HepG2 (cell line): Measurements from ENCODE around the gene MRPL3. TPM values are rescaled to one million over a fixed set of nuclear protein-coding genes. Genes with fewer than 3 reads are reported as not detected.

Experiments used
- ATAC-seq: fragments of 200-7000 bp; cut with Tn5 transposase; 3 replicates; pipeline ENCODE4 v1.9.1; 2020; ENCODE audit warnings: mild to moderate bottlenecking, moderate library complexity
- BruUV-seq: library from RNA; stranded (reverse); fragments of 400-500 nt; replicated peaks from 2 replicates; lab custom pipeline; 2021; lab: Mats Ljungman, UMichigan
- CTCF ChIA-PET: fragments of 300-600 bp; formaldehyde crosslinking; extraction: SDS; loops from one replicate; lab custom pipeline; 2021; ENCODE audit warnings: low total read pairs, inconsistent platforms, low intra/inter-chr PET ratio; lab: Yijun Ruan, JAX
- POLR2A ChIA-PET: fragments of 350-600 bp; sonication (Branson Sonifier 250); formaldehyde crosslinking; loops from one replicate; lab custom pipeline; 2020; ENCODE audit warnings: antibody characterized with exemption, inconsistent platforms; lab: Yijun Ruan, JAX
- DNase-seq: peaks from one replicate; pipeline ENCODE4 v3.0.0-alpha.2; 2015; ENCODE audit warnings: low spot score
- FAIRE-seq: peaks from 3 replicates; lab custom pipeline; 2011; peaks lifted over from hg19 to GRCh38; lab: Jason Lieb, UNC
- H2AFZ ChIP-seq: one replicate; pipeline ENCODE4 v1.6.1; 2011; ENCODE audit warnings: low read length, inconsistent platforms
- H3K27ac ChIP-seq: fragments of 300-600 bp; 3 replicates; pipeline ENCODE4 v1.8.0; 2011; ENCODE audit warnings: mixed run types, mild to moderate bottlenecking, mixed read lengths, low read length, inconsistent platforms; ENCODE audit not compliant: insufficient read depth; ENCODE audit errors: extremely low read length
- H3K27me3 ChIP-seq, 2 experiments: fragments of 200-600 bp in 1 of 2; 2 replicates in 1 of 2; 3 replicates in 1 of 2; pipeline versions ENCODE4 v1.6.0 to v1.8.0; 2011; ENCODE audit warnings: low read length in 2 of 2, mild to moderate bottlenecking in 2 of 2, moderate library complexity in 2 of 2, inconsistent platforms in 1 of 2; ENCODE audit not compliant: insufficient read depth in 2 of 2, control insufficient read depth in 1 of 2
- H3K36me3 ChIP-seq, 2 experiments: fragments of 200-600 bp in 1 of 2; replicated peaks in 1 of 2; 2 replicates in 1 of 2; 3 replicates in 1 of 2; pipeline versions ENCODE4 v1.5.1 to v1.8.0; 2011; ENCODE audit warnings: low read length in 2 of 2, inconsistent platforms in 1 of 2; ENCODE audit not compliant: insufficient read depth in 2 of 2, control insufficient read depth in 1 of 2
- H3K4me1 ChIP-seq: 2 replicates; pipeline ENCODE4 v1.5.1; 2012; ENCODE audit warnings: low read length, inconsistent platforms; ENCODE audit not compliant: insufficient read depth
- H3K4me2 ChIP-seq: 2 replicates; pipeline ENCODE4 v1.6.0; 2011; ENCODE audit warnings: low read depth, low read length, inconsistent platforms
- H3K4me3 ChIP-seq, 3 experiments: fragments of 200-600 bp in 1 of 3; sonication (generic), shearing (Covaris generic) in 1 of 3; replicated peaks in 1 of 3; 2 replicates each; pipeline ENCODE4 v1.5.1; 2011 to 2016; ENCODE audit warnings: low read length in 3 of 3, inconsistent platforms in 2 of 3, low read depth in 2 of 3, mild to moderate bottlenecking in 2 of 3, control low read depth in 1 of 3, mixed read lengths in 1 of 3; ENCODE audit not compliant: insufficient read depth in 1 of 3
- H3K79me2 ChIP-seq: one replicate; pipeline ENCODE4 v1.6.1; 2011; ENCODE audit warnings: low read length, inconsistent platforms; ENCODE audit not compliant: insufficient read depth
- H3K9ac ChIP-seq: 2 replicates; pipeline ENCODE4 v1.6.0; 2011; ENCODE audit warnings: mild to moderate bottlenecking, low read depth, low read length, inconsistent platforms; ENCODE audit not compliant: insufficient read depth
- H3K9me3 ChIP-seq: 2 replicates; pipeline ENCODE4 v1.5.1; 2012; ENCODE audit warnings: mild to moderate bottlenecking, low read length
- H4K20me1 ChIP-seq: 2 replicates; pipeline ENCODE4 v1.6.0; 2011; ENCODE audit warnings: inconsistent platforms, mild to moderate bottlenecking, low read length, moderate library complexity; ENCODE audit not compliant: insufficient read depth
- BRF2 ChIP-seq: sonication (generic); formaldehyde crosslinking; IDR thresholded peaks from 2 replicates; pipeline ENCODE4 v1.8.1; 2022; ENCODE audit warnings: mild to moderate bottlenecking, missing genetic modification reagents
- CC2D1A ChIP-seq: sonication (generic); formaldehyde crosslinking; IDR thresholded peaks from 2 replicates; pipeline ENCODE4 v1.8.1; 2023; ENCODE audit warnings: mild to moderate bottlenecking, missing genetic modification reagents
- IKZF5 ChIP-seq: IDR thresholded peaks from 2 replicates; pipeline ENCODE4 v1.6.1; 2018; ENCODE audit warnings: missing genetic modification reagents, mild to moderate bottlenecking, missing compliant biosample characterization
- NR0B2 ChIP-seq: sonication (generic); formaldehyde crosslinking; IDR thresholded peaks from 2 replicates; pipeline ENCODE4 v1.4.0; 2020; ENCODE audit warnings: mild to moderate bottlenecking, missing genetic modification reagents
- PHB2 ChIP-seq: fragments of 450-650 bp; IDR thresholded peaks from 2 replicates; pipeline ENCODE4 v1.6.1; 2018; ENCODE audit not compliant: partially characterized antibody
- SRY ChIP-seq: sonication (generic); formaldehyde crosslinking; IDR thresholded peaks from 2 replicates; pipeline ENCODE4 v1.8.0; 2022; ENCODE audit warnings: mild to moderate bottlenecking, missing genetic modification reagents
- SUZ12 ChIP-seq: fragments of 150-350 bp; IDR thresholded peaks from 2 replicates; pipeline ENCODE4 v1.6.1; 2014; ENCODE audit warnings: low read depth, low read length
- TEAD3 ChIP-seq: optimal IDR thresholded peaks from 2 replicates; pipeline ENCODE3; 2016; ENCODE audit warnings: borderline replicate concordance
- THAP11 ChIP-seq: IDR thresholded peaks from 2 replicates; pipeline ENCODE4 v1.6.1; 2016; ENCODE audit warnings: missing biosample characterization, missing genetic modification reagents
- ZNF281 ChIP-seq: sonication (generic); formaldehyde crosslinking; IDR thresholded peaks from 2 replicates; pipeline ENCODE4 v1.4.0; 2020; ENCODE audit warnings: missing genetic modification reagents, borderline replicate concordance
- ZNF446 ChIP-seq: sonication (generic); formaldehyde crosslinking; IDR thresholded peaks from 2 replicates; pipeline ENCODE4 v1.5.0; 2020; ENCODE audit warnings: mild to moderate bottlenecking, missing genetic modification reagents
- ZNF564 ChIP-seq: sonication (generic); formaldehyde crosslinking; IDR thresholded peaks from 2 replicates; pipeline ENCODE4 v1.8.1; 2023; ENCODE audit warnings: mild to moderate bottlenecking, missing genetic modification reagents
- in situ Hi-C: cut with HindIII; loops from 2 replicates; pipeline ENCODE4 v1.10.0; 2017; ENCODE audit warnings: low pct_unique_long_range_greater_than_20kb; ENCODE audit not compliant: extremely low pct_ligation_motif_present
- intact Hi-C: fragments of 100-400 bp; cut with micrococcal nuclease; formaldehyde crosslinking; loops from one replicate; pipeline ENCODE4 v1.10.0; 2022; ENCODE audit not compliant: unreplicated experiment
- polyA plus RNA-seq, 8 experiments: library from polyadenylated mRNA; depleted of rRNA in 3 of 8; stranded (reverse) in 7 of 8; unstranded in 1 of 8; fragments of >200 nt; fragmentation: Illumina TruSeq in 4 of 8; extraction: Trizol in 4 of 8; gene quantifications; 2 replicates each; pipeline versions ENCODE4 v1.2.1 to v1.2.3, GENCODE V29; 2011 to 2016; ENCODE audit warnings: low read depth in 4 of 8, missing spikeins in 1 of 8, mixed read lengths in 1 of 8; ENCODE audit not compliant: insufficient read depth in 1 of 8
- total RNA-seq, 5 experiments: library from RNA; depleted of rRNA; stranded (reverse); fragments of >200 nt; fragmentation: Illumina TruSeq; extraction: Trizol; gene quantifications; 2 replicates each; pipeline ENCODE4 v1.2.3, GENCODE V29; 2016; ENCODE audit warnings: low read depth in 1 of 5

MRPL3 gene
- total and polyA plus RNA-seq, 2 of the 13 experiments (the other 11 are each of a cell fraction or from before 2014, with no cell fraction given): 114 to 172 TPM

GRCh38 chr3:131503320-131503635, 507 bp upstream of the MRPL3 start:
- intact Hi-C loops (loop anchor here (5.0 kb wide), 1 partner anchor 121 kb away; the partner anchor contains the start of gene NUDT16), in situ Hi-C loops (no loop called here)
- Histone ChIP-seq H3K4me3 (peak overlapping the region; percentile 71 to 92 (median 91); a peak in 4 of 6 replicates), H3K36me3 (peaks cover 2 to 19% of the 10 kb centered on the region in 2 experiments; a peak in 3 of 5 replicates), H3K27me3 (peaks cover 0 to 13% of the 10 kb centered on the region in 2 experiments; a peak in 2 of 5 replicates), H3K4me1 (peaks cover 19% of the 10 kb centered on the region), H3K9ac (no peak overlapping the region), H3K9me3 (no peaks in the 10 kb centered on the region), H3K27ac (no peak overlapping the region), H3K79me2 (peaks cover 27% of the 10 kb centered on the region), H3K4me2 (peak overlapping the region; percentile 89), H4K20me1 (no peaks in the 10 kb centered on the region), H2AFZ (peak overlapping the region; percentile 99)
- POLR2A ChIA-PET: no interaction called here
- CTCF ChIA-PET: no interaction called here
- DNase-seq (no peak), FAIRE-seq (no peak), ATAC-seq (no peak)
- BruUV-seq: no TSS peak
- TF ChIP-seq SUZ12 (no peak), ZNF446 (CRISPR knock-in tag) (no peak), SRY (CRISPR knock-in tag) (no peak), ZNF564 (no peak), PHB2 (no peak), THAP11 (no peak), NR0B2 (CRISPR knock-in tag) (no peak), BRF2 (no peak), CC2D1A (no peak), IKZF5 (CRISPR knock-in tag) (no peak), ZNF281 (CRISPR knock-in tag) (no peak), TEAD3 (CRISPR knock-in tag) (no peak)
